Neutrophil (primary cell): Measurements from ENCODE around the gene GNAQ.

Experiments
- H3K27ac ChIP-seq: fragments of 200-600 bp; sonication (generic); 2 replicates; pipeline ENCODE4 v1.5.1; 2016; ENCODE audit warnings: mild to moderate bottlenecking, moderate library complexity
- H3K27me3 ChIP-seq: fragments of 200-600 bp; sonication (generic); 2 replicates; pipeline ENCODE4 v1.6.0; 2016; ENCODE audit warnings: mild to moderate bottlenecking
- H3K36me3 ChIP-seq: fragments of 200-600 bp; sonication (generic); 2 replicates; pipeline ENCODE4 v1.5.1; 2017
- H3K4me1 ChIP-seq, 2 experiments: fragments of 200-600 bp in 1 of 2; sonication (generic) in 1 of 2; 1 replicate in 1 of 2; 2 replicates in 1 of 2; pipeline versions ENCODE4 v1.5.1 to v1.6.1; 2013 to 2016; ENCODE audit warnings: low read depth in 1 of 2, low read length in 1 of 2, mild to moderate bottlenecking in 1 of 2, moderate library complexity in 1 of 2; ENCODE audit not compliant: control insufficient read depth in 1 of 2, insufficient read depth in 1 of 2
- H3K4me3 ChIP-seq, 2 experiments: fragments of 200-600 bp in 1 of 2; sonication (generic) in 1 of 2; 1 replicate in 1 of 2; 2 replicates in 1 of 2; pipeline ENCODE4 v1.5.1; 2013 to 2016; ENCODE audit warnings: low read depth in 1 of 2, low read length in 1 of 2, mild to moderate bottlenecking in 1 of 2, moderate library complexity in 1 of 2
- H3K9me3 ChIP-seq: fragments of 200-600 bp; sonication (generic); 2 replicates; pipeline ENCODE4 v1.5.1; 2016
- TF ChIP-seq, protein P1 (sequence below): fragments of 200-600 bp; sonication (generic); IDR thresholded peaks from 2 replicates; pipeline ENCODE4 v1.5.1; 2016; ENCODE audit warnings: antibody characterized with exemption

The GNAQ gene

DNA sequence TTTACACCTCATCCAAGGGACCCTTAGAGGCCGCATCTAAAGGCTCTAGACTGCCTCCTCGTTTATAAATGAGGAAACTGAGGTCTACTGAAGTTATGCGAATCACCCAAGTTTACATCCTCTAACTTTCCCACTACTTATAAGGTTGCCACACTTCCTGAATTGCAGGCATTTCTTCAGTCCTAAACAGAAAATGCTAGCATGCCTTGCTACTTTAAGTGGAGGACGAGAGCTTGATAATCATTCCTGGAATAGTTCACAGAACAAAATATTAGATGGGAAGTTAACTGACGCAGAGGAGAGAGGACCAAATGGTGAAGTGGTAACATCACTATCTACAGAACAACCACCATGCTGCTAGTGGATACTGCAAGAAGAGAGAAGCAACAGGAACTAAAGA lies 85.8 kb downstream of the GNAQ start:
- no peaks in the 10 kb centered on the region for H3K36me3 ChIP-seq
- TF ChIP-seq, protein P1, sequence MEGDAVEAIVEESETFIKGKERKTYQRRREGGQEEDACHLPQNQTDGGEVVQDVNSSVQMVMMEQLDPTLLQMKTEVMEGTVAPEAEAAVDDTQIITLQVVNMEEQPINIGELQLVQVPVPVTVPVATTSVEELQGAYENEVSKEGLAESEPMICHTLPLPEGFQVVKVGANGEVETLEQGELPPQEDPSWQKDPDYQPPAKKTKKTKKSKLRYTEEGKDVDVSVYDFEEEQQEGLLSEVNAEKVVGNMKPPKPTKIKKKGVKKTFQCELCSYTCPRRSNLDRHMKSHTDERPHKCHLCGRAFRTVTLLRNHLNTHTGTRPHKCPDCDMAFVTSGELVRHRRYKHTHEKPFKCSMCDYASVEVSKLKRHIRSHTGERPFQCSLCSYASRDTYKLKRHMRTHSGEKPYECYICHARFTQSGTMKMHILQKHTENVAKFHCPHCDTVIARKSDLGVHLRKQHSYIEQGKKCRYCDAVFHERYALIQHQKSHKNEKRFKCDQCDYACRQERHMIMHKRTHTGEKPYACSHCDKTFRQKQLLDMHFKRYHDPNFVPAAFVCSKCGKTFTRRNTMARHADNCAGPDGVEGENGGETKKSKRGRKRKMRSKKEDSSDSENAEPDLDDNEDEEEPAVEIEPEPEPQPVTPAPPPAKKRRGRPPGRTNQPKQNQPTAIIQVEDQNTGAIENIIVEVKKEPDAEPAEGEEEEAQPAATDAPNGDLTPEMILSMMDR = no peak
- no peaks in the 10 kb centered on the region for H3K27me3 ChIP-seq
- no peaks in the 10 kb centered on the region for H3K9me3 ChIP-seq
- H3K27ac ChIP-seq = peak overlapping the region; percentile 83
- peaks cover 86 to 91% of the 10 kb centered on the region in 2 experiments for H3K4me1 ChIP-seq
- H3K4me3 ChIP-seq = peak overlapping the region; percentile 51 to 64

DNA sequence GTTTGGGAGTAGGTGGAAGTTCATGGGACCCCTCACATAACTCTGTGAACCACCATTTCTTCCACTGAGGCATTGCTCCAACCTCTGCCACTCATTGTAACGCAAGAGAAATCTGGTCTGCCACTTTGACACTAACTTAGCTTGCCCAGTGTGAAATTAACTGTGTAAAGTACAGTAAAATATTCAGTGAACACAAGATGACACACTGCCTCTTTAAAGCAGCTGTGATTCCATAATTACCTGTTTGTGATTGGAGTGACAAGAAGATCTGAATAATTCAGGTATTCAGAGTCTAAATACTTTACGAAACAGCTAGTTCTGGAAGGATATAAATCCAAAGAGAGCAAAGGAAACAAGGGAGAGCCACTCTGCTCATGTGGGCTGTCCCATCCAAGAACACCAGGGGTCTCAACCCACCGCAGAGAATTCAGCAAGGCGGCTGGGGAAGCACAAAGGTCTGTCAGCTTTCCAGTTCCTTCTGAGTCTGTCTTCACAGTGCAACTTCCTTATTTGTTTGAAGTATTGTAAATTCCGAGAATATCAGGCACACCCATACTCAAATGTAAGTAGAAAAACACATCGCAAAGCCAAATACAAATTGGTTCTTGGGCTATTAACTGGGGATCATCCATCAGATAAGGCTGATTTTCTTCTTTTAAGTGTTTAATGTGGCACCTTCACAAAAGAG lies 86.9 kb downstream of the GNAQ start:
- H3K27ac ChIP-seq = peak overlapping the region; percentile 83
- H3K4me1 ChIP-seq = peaks cover 75 to 81% of the 10 kb centered on the region in 2 experiments
- H3K36me3 ChIP-seq = no peaks in the 10 kb centered on the region
- H3K27me3 ChIP-seq = no peaks in the 10 kb centered on the region
- H3K9me3 ChIP-seq = no peaks in the 10 kb centered on the region
- peak overlapping the region; percentile 51 to 64 for H3K4me3 ChIP-seq
- TF ChIP-seq, protein P1 = no peak

DNA sequence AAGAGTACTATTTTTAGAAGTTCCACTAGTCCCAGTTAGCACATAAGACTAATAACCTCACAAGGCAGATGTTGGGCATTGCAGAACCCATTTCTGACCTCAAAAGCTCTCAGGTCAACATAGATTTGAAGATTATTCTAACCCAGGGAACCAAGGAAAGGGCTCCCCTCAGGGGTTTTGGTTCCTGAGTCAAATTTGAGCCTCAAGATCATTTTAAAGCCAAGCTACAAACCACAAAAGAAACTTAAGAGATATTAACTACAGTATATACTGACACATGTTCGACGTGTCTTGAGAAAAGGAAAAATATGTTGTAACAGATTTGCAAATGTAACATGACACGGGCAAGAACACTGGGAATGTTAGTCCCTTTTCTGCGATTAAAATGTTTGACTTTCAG lies 88.6 kb downstream of the GNAQ start:
- peak overlapping the region; percentile 83 for H3K27ac ChIP-seq
- H3K36me3 ChIP-seq = no peaks in the 10 kb centered on the region
- H3K4me3 ChIP-seq = no peak overlapping the region
- H3K4me1 ChIP-seq = peaks cover 58 to 64% of the 10 kb centered on the region in 2 experiments
- H3K27me3 ChIP-seq = no peaks in the 10 kb centered on the region
- TF ChIP-seq, protein P1 = no peak
- H3K9me3 ChIP-seq = no peaks in the 10 kb centered on the region

DNA sequence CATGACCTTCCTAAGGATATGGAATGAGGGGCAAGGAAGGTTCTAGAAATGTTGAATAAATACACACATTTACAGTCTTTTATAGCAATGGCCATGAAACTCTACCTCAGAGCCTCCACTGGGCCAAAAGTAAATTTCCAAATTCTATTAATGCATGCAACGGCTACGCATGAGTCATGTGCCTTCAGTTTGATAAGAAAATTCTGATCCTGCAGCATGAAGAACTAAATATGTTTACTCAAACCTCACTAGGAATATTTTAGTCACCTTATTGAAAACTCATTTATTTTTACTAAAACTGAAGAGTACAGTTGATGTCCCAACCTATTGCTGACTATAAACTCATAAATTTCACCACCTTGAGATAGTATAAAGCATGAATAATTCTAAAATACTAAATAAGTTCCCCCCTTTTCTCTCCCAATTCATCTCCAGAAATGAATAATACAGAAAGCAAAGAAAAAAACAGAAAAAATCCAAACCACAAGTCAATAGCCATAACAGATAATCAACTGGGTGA lies 92.4 kb downstream of the GNAQ start:
- H3K27me3 ChIP-seq = no peaks in the 10 kb centered on the region
- no peaks in the 10 kb centered on the region for H3K9me3 ChIP-seq
- no peak overlapping the region for H3K27ac ChIP-seq
- peaks cover 38 to 46% of the 10 kb centered on the region in 2 experiments for H3K4me1 ChIP-seq
- TF ChIP-seq, protein P1 = no peak
- no peak overlapping the region for H3K4me3 ChIP-seq
- H3K36me3 ChIP-seq = no peaks in the 10 kb centered on the region

DNA sequence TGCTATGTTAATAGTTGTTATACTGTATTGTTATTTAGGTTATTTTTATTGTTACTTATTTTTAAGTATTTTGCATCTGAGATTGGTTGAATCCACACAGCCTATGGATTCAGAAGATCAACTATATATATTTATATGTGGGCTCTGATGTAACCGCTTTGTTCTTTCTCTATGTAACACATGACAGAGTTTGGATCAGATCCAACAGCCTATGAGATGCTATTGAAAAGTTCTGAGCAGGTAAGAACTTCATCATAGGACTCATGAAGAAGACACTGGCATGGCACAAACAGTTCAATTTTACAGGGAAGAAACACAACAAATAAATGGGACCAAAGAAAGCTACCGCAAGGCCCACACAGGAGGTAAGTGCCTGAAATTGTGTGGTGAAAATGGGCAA lies 93.4 kb downstream of the GNAQ start:
- Histone ChIP-seq H3K36me3 (no peaks in the 10 kb centered on the region), H3K9me3 (no peaks in the 10 kb centered on the region), H3K4me1 (peaks cover 28 to 39% of the 10 kb centered on the region in 2 experiments), H3K27me3 (no peaks in the 10 kb centered on the region), H3K27ac (peak overlapping the region; percentile 14), H3K4me3 (no peak overlapping the region)
- TF ChIP-seq, protein P1 = no peak
